ENCODE measurements around the gene GPR180.
A peak's percentile ranks its signal among the peaks of the same experiment; 100 is the strongest.

The GPR180 gene

GRCh38 chr13:94601446-94602431 lies at the start of gene GPR180:
Gene GPR180, plus strand, starts transcription at chr13:94601857. Its CDS starts 71 bp downstream, at chr13:94601928.
- peak; percentile 64 to 70 for DNase-seq (ENCODE audit: low spot score in 2 of 2)
- peak within 1 kb of the TSS; percentile 44 for H3K27ac Mint-ChIP-seq (ENCODE audit: low read depth)
- H3K4me1 Mint-ChIP-seq, result peaks cover 25% of the 10 kb centered on the region

GRCh38 chr13:94552095-94552494 lies 49.6 kb upstream of the GPR180 start:
- H3K36me3 Mint-ChIP-seq (ENCODE audit: insufficient read depth), result peaks cover 29% of the 10 kb centered on the region
- no peak overlapping the region for H3K27ac Mint-ChIP-seq (ENCODE audit: low read depth)
- no peak overlapping the region for H3K4me3 Mint-ChIP-seq
- H3K4me1 Mint-ChIP-seq, result peaks cover 24% of the 10 kb centered on the region
- H3K27me3 Mint-ChIP-seq, result no peaks in the 10 kb centered on the region
- ATAC-seq (replicated peaks; ENCODE audit: extremely low read depth, poor library complexity, severe bottlenecking), result no peak
- no peaks in the 10 kb centered on the region for H3K9me3 Mint-ChIP-seq
- DNase-seq (ENCODE audit: low spot score in 2 of 2), result no peak

More at GRCh38 chr13:94601446-94602431, at the start of gene GPR180:
- H3K9me3 Mint-ChIP-seq, result no peaks in the 10 kb centered on the region
- no peaks in the 10 kb centered on the region for H3K27me3 Mint-ChIP-seq
- peak within 1 kb of the TSS; percentile 80 for H3K4me3 Mint-ChIP-seq
- peak; percentile 97 for ATAC-seq (replicated peaks; ENCODE audit: extremely low read depth, poor library complexity, severe bottlenecking)
- peaks cover 3% of the 10 kb centered on the region for H3K36me3 Mint-ChIP-seq (ENCODE audit: insufficient read depth)

GRCh38 chr13:94553766-94554165 lies 47.9 kb upstream of the GPR180 start:
- H3K27ac Mint-ChIP-seq (ENCODE audit: low read depth), result no peak overlapping the region
- ATAC-seq (replicated peaks; ENCODE audit: extremely low read depth, poor library complexity, severe bottlenecking), result no peak
- no peak for DNase-seq (ENCODE audit: low spot score in 2 of 2)
- H3K4me3 Mint-ChIP-seq, result no peak overlapping the region
- no peaks in the 10 kb centered on the region for H3K27me3 Mint-ChIP-seq
- peaks cover 14% of the 10 kb centered on the region for H3K4me1 Mint-ChIP-seq
- peaks cover 20% of the 10 kb centered on the region for H3K36me3 Mint-ChIP-seq (ENCODE audit: insufficient read depth)
- no peaks in the 10 kb centered on the region for H3K9me3 Mint-ChIP-seq

GRCh38 chr13:94556041-94556440 lies 45.6 kb upstream of the GPR180 start:
- Mint-ChIP-seq H3K4me3 (no peak overlapping the region), H3K27ac (ENCODE audit: low read depth) (no peak overlapping the region), H3K27me3 (no peaks in the 10 kb centered on the region), H3K36me3 (ENCODE audit: insufficient read depth) (peaks cover 5% of the 10 kb centered on the region), H3K4me1 (no peaks in the 10 kb centered on the region), H3K9me3 (no peaks in the 10 kb centered on the region)
- DNase-seq (ENCODE audit: low spot score in 2 of 2) (no peak), ATAC-seq (replicated peaks; ENCODE audit: extremely low read depth, poor library complexity, severe bottlenecking) (no peak)

- no peaks in the 10 kb centered on the region for H3K27me3 Mint-ChIP-seq
- no peak overlapping the region for H3K27ac Mint-ChIP-seq (ENCODE audit: low read depth)
- H3K4me1 Mint-ChIP-seq, result no peaks in the 10 kb centered on the region
- DNase-seq (ENCODE audit: low spot score in 2 of 2) (no peak), ATAC-seq (replicated peaks; ENCODE audit: extremely low read depth, poor library complexity, severe bottlenecking) (no peak)
- H3K4me3 Mint-ChIP-seq, result no peak overlapping the region
- H3K36me3 Mint-ChIP-seq (ENCODE audit: insufficient read depth), result peaks cover 2% of the 10 kb centered on the region
- no peaks in the 10 kb centered on the region for H3K9me3 Mint-ChIP-seq
Observed at GRCh38 chr13:94556621-94557020, 45.0 kb upstream of the GPR180 start.

- Mint-ChIP-seq H3K4me3 (no peak overlapping the region), H3K9me3 (no peaks in the 10 kb centered on the region), H3K36me3 (ENCODE audit: insufficient read depth) (peaks cover 5% of the 10 kb centered on the region), H3K27ac (ENCODE audit: low read depth) (no peak overlapping the region), H3K4me1 (no peaks in the 10 kb centered on the region), H3K27me3 (no peaks in the 10 kb centered on the region)
- ATAC-seq (replicated peaks; ENCODE audit: extremely low read depth, poor library complexity, severe bottlenecking), result no peak
- DNase-seq (ENCODE audit: low spot score in 2 of 2), result no peak
Observed at GRCh38 chr13:94557684-94558235, 43.9 kb upstream of the GPR180 start.

- Mint-ChIP-seq H3K9me3 (no peaks in the 10 kb centered on the region), H3K4me3 (no peak overlapping the region), H3K27ac (ENCODE audit: low read depth) (no peak overlapping the region), H3K4me1 (no peaks in the 10 kb centered on the region), H3K36me3 (ENCODE audit: insufficient read depth) (peaks cover 8% of the 10 kb centered on the region), H3K27me3 (no peaks in the 10 kb centered on the region)
- ATAC-seq (replicated peaks; ENCODE audit: extremely low read depth, poor library complexity, severe bottlenecking), result no peak
- no peak for DNase-seq (ENCODE audit: low spot score in 2 of 2)
Observed at GRCh38 chr13:94558716-94559115, 42.9 kb upstream of the GPR180 start.

- Mint-ChIP-seq H3K36me3 (ENCODE audit: insufficient read depth) (peaks cover 8% of the 10 kb centered on the region), H3K9me3 (no peaks in the 10 kb centered on the region), H3K27me3 (no peaks in the 10 kb centered on the region), H3K4me1 (no peaks in the 10 kb centered on the region), H3K4me3 (no peak overlapping the region), H3K27ac (ENCODE audit: low read depth) (no peak overlapping the region)
- DNase-seq (ENCODE audit: low spot score in 2 of 2) (no peak), ATAC-seq (replicated peaks; ENCODE audit: extremely low read depth, poor library complexity, severe bottlenecking) (no peak)
Observed at GRCh38 chr13:94559222-94559795, 42.3 kb upstream of the GPR180 start.

- H3K9me3 Mint-ChIP-seq, result no peaks in the 10 kb centered on the region
- H3K4me3 Mint-ChIP-seq, result no peak overlapping the region
- ATAC-seq (replicated peaks; ENCODE audit: extremely low read depth, poor library complexity, severe bottlenecking) (no peak), DNase-seq (ENCODE audit: low spot score in 2 of 2) (no peak)
- H3K27me3 Mint-ChIP-seq, result no peaks in the 10 kb centered on the region
- no peaks in the 10 kb centered on the region for H3K4me1 Mint-ChIP-seq
- peaks cover 8% of the 10 kb centered on the region for H3K36me3 Mint-ChIP-seq (ENCODE audit: insufficient read depth)
- H3K27ac Mint-ChIP-seq (ENCODE audit: low read depth), result no peak overlapping the region
Observed at GRCh38 chr13:94560116-94560515, 41.5 kb upstream of the GPR180 start.

GRCh38 chr13:94561126-94561525 lies 40.5 kb upstream of the GPR180 start:
- H3K4me3 Mint-ChIP-seq, result no peak overlapping the region
- H3K9me3 Mint-ChIP-seq, result no peaks in the 10 kb centered on the region
- ATAC-seq (replicated peaks; ENCODE audit: extremely low read depth, poor library complexity, severe bottlenecking) (no peak), DNase-seq (ENCODE audit: low spot score in 2 of 2) (no peak)
- H3K27me3 Mint-ChIP-seq, result no peaks in the 10 kb centered on the region
- peaks cover 8% of the 10 kb centered on the region for H3K36me3 Mint-ChIP-seq (ENCODE audit: insufficient read depth)
- H3K4me1 Mint-ChIP-seq, result no peaks in the 10 kb centered on the region
- H3K27ac Mint-ChIP-seq (ENCODE audit: low read depth), result no peak overlapping the region

- H3K4me3 Mint-ChIP-seq, result no peak overlapping the region
- no peak overlapping the region for H3K27ac Mint-ChIP-seq (ENCODE audit: low read depth)
- no peaks in the 10 kb centered on the region for H3K4me1 Mint-ChIP-seq
- H3K27me3 Mint-ChIP-seq, result no peaks in the 10 kb centered on the region
- ATAC-seq (replicated peaks; ENCODE audit: extremely low read depth, poor library complexity, severe bottlenecking) (no peak), DNase-seq (ENCODE audit: low spot score in 2 of 2) (no peak)
- H3K36me3 Mint-ChIP-seq (ENCODE audit: insufficient read depth), result peaks cover 11% of the 10 kb centered on the region
- no peaks in the 10 kb centered on the region for H3K9me3 Mint-ChIP-seq
Observed at GRCh38 chr13:94567581-94567980, 34.1 kb upstream of the GPR180 start.

GRCh38 chr13:94568443-94568842 lies 33.2 kb upstream of the GPR180 start:
- no peaks in the 10 kb centered on the region for H3K4me1 Mint-ChIP-seq
- ATAC-seq (replicated peaks; ENCODE audit: extremely low read depth, poor library complexity, severe bottlenecking) (no peak), DNase-seq (ENCODE audit: low spot score in 2 of 2) (no peak)
- H3K4me3 Mint-ChIP-seq, result no peak overlapping the region
- H3K27ac Mint-ChIP-seq (ENCODE audit: low read depth), result no peak overlapping the region
- no peaks in the 10 kb centered on the region for H3K9me3 Mint-ChIP-seq
- H3K36me3 Mint-ChIP-seq (ENCODE audit: insufficient read depth), result peaks cover 12% of the 10 kb centered on the region
- no peaks in the 10 kb centered on the region for H3K27me3 Mint-ChIP-seq

GRCh38 chr13:94569615-94570014 lies 32.0 kb upstream of the GPR180 start:
- Mint-ChIP-seq H3K27ac (ENCODE audit: low read depth) (peak overlapping the region; percentile 3), H3K36me3 (ENCODE audit: insufficient read depth) (peaks cover 19% of the 10 kb centered on the region), H3K4me1 (no peaks in the 10 kb centered on the region), H3K9me3 (no peaks in the 10 kb centered on the region), H3K27me3 (no peaks in the 10 kb centered on the region), H3K4me3 (no peak overlapping the region)
- ATAC-seq (replicated peaks; ENCODE audit: extremely low read depth, poor library complexity, severe bottlenecking), result no peak
- no peak for DNase-seq (ENCODE audit: low spot score in 2 of 2)
